Esophagus squamous epithelium (tissue), 5 donors: ENCODE data around the gene KANK2. TPM values are rescaled to one million over a fixed set of nuclear protein-coding genes. Genes with fewer than 3 reads are reported as not detected.
"Not testable (repeated sequence)": the region's sequence is repeated elsewhere in the genome, so short reads cannot be mapped to it uniquely, and the experiment has no call there.

Experiments
- DNase-seq: peaks from one replicate; lab custom pipeline; 2025; lab: John Stamatoyannopoulos, UW
- H3K27ac ChIP-seq, 4 donors: fragments of 200-600 bp; sonication (generic); one replicate each; pipeline ENCODE4 v1.5.1; 2016 to 2019; ENCODE audit warnings: mild to moderate bottlenecking in 1 of 4
- H3K27me3 ChIP-seq, 4 donors: fragments of 200-600 bp; sonication (generic); 1 replicate in 3 of 4; 2 replicates in 1 of 4; pipeline versions ENCODE4 v1.5.1 to v1.6.0; 2017 to 2021; ENCODE audit warnings: antibody characterized with exemption in 1 of 4
- H3K36me3 ChIP-seq, 3 donors: fragments of 200-600 bp; sonication (generic); one replicate each; pipeline ENCODE4 v1.5.1; 2016 to 2019
- H3K4me1 ChIP-seq, 3 donors: fragments of 200-600 bp; sonication (generic); one replicate each; pipeline ENCODE4 v1.5.1; 2017 to 2019
- H3K4me3 ChIP-seq, 4 donors: fragments of 200-600 bp; sonication (generic); 1 replicate in 3 of 4; 2 replicates in 1 of 4; pipeline ENCODE4 v1.5.1; 2016 to 2019; ENCODE audit warnings: mild to moderate bottlenecking in 2 of 4, moderate library complexity in 1 of 4
- H3K9me3 ChIP-seq, 3 donors: fragments of 200-600 bp; sonication (generic); one replicate each; pipeline ENCODE4 v1.5.1; 2016 to 2019
- CTCF ChIP-seq, 6 experiments: fragments of 450-650 bp in 4 of 6; fragments of 200-600 bp in 2 of 6; sonication (generic) in 2 of 6; IDR thresholded peaks; one replicate each; pipeline ENCODE4 v1.5.1; 2016 to 2019; ENCODE audit warnings: antibody characterized with exemption in 6 of 6, mild to moderate bottlenecking in 4 of 6, moderate library complexity in 4 of 6
- POLR2A ChIP-seq, 4 donors: fragments of 450-650 bp; IDR thresholded peaks; one replicate each; pipeline ENCODE4 v1.6.1; 2017; ENCODE audit warnings: antibody characterized with exemption in 4 of 4, mild to moderate bottlenecking in 4 of 4, moderate library complexity in 3 of 4
- WGBS, 2 donors: methylation state at CpG; one replicate each; pipeline ENCODE4 v1.1.5; 2018; 5-methylcytosine and 5-hydroxymethylcytosine counted together
- intact Hi-C: fragments of 100-400 bp; cut with DNase I; formaldehyde crosslinking; loops from one replicate; pipeline ENCODE4 v1.15.0; 2022
- total RNA-seq, 4 donors: library from RNA; depleted of rRNA; stranded (reverse); fragments of >200 nt; gene quantifications; one replicate each; pipeline ENCODE4 v1.1.0, GENCODE V29; 2016
- donor health status: DM: yes; HTN: yes; CAD: no.

The KANK2 gene
- total RNA-seq, 4 donors from 2014 or later, result 29.3 to 287 (median 57.1) TPM

- DNase-seq, result no peak
- Histone ChIP-seq H3K4me1 (peaks cover 0 to 69% (median 39%) of the 10 kb centered on the region in 3 donors), H3K27ac (peak overlapping the region; percentile 48 to 88 (median 86)), H3K27me3 (no peaks in the 10 kb centered on the region), H3K9me3 (no peaks in the 10 kb centered on the region), H3K4me3 (peak overlapping the region in 1 of 4 donors; percentile 39), H3K36me3 (peaks cover 0 to 23% (median 2%) of the 10 kb centered on the region in 3 donors)
- TF ChIP-seq POLR2A (IDR thresholded peaks at IDR 0.05) (no peak), CTCF (IDR thresholded peaks at IDR 0.05) (no peak)
- intact Hi-C loops, result no loop called here
- 65 to 72% methylated on average over 11 of the region's 11 CpGs for WGBS, 2 donors
Observed at GRCh38 chr19:11164296-11164695, 33.0 kb downstream of the KANK2 start.

- Histone ChIP-seq H3K27ac (peak overlapping the region in 3 of 4 donors; percentile 74 to 81 (median 76)), H3K4me1 (peaks cover 8 to 64% (median 36%) of the 10 kb centered on the region in 3 donors)
- DNase-seq, H3K27me3 ChIP-seq, H3K4me3 ChIP-seq, H3K9me3 ChIP-seq, H3K36me3 ChIP-seq, intact Hi-C loops: not testable (repeated sequence)
- WGBS, 2 donors, result 82 to 100% methylated on average over 2 of the region's 2 CpGs
Observed at GRCh38 chr19:11160440-11160768, 36.9 kb downstream of the KANK2 start.

GRCh38 chr19:11159598-11160439, 37.5 kb downstream of the KANK2 start:
- DNase-seq, result no peak
- WGBS, 2 donors, result 46 to 57% methylated on average over 16 of the region's 16 CpGs
- Histone ChIP-seq H3K9me3 (no peaks in the 10 kb centered on the region), H3K4me3 (no peak overlapping the region), H3K27ac (peak overlapping the region; percentile 21 to 89 (median 78)), H3K4me1 (peaks cover 11 to 66% (median 39%) of the 10 kb centered on the region in 3 donors), H3K36me3 (no peaks in the 10 kb centered on the region), H3K27me3 (no peaks in the 10 kb centered on the region)
- intact Hi-C loops, result no loop called here
- TF ChIP-seq POLR2A (IDR thresholded peaks at IDR 0.05) (no peak), CTCF (IDR thresholded peaks at IDR 0.05) (no peak)

- Histone ChIP-seq H3K27ac (peak within 1 kb of the TSS; percentile 59 to 79 (median 71)), H3K27me3 (no peaks in the 10 kb centered on the region), H3K4me3 (peak within 1 kb of the TSS; percentile 53 to 76 (median 60)), H3K9me3 (no peaks in the 10 kb centered on the region), H3K4me1 (peaks cover 15 to 86% (median 44%) of the 10 kb centered on the region in 3 donors), H3K36me3 (no peaks in the 10 kb centered on the region)
- 0% methylated on average over 7 to 13 of the region's 50 CpGs for WGBS, 2 donors
- TF ChIP-seq CTCF (IDR thresholded peaks at IDR 0.05) (no peak), POLR2A (IDR thresholded peaks at IDR 0.05) (no peak)
- intact Hi-C loops, result no loop called here
- DNase-seq, result peak; percentile 48
Observed at GRCh38 chr19:11155373-11156120, 41.8 kb downstream of the KANK2 start, which contains the start of gene SPC24. SPC24 (minus strand) TSS chr19:11155782; CDS start chr19:11155776, 6 bp downstream.

- Histone ChIP-seq H3K27me3 (no peaks in the 10 kb centered on the region), H3K27ac (peak overlapping the region in 2 of 4 donors; percentile 3 to 34), H3K9me3 (no peaks in the 10 kb centered on the region), H3K36me3 (no peaks in the 10 kb centered on the region), H3K4me3 (peak overlapping the region; percentile 53 to 76 (median 60)), H3K4me1 (peaks cover 15 to 81% (median 44%) of the 10 kb centered on the region in 3 donors)
- TF ChIP-seq CTCF (IDR thresholded peaks at IDR 0.05) (no peak), POLR2A (IDR thresholded peaks at IDR 0.05) (no peak)
- intact Hi-C loops, result no loop called here
- DNase-seq, result no peak
- 49 to 50% methylated on average over 6 of the region's 6 CpGs for WGBS, 2 donors
Observed at GRCh38 chr19:11154683-11155047, 42.7 kb downstream of the KANK2 start.
